ENCODE data around the gene CD7.
A peak's percentile ranks its signal among the peaks of the same experiment; 100 is the strongest.
"Not testable (repeated sequence)": the region's sequence is repeated elsewhere in the genome, so short reads cannot be mapped to it uniquely, and the experiment has no call there.

The CD7 gene

DNA sequence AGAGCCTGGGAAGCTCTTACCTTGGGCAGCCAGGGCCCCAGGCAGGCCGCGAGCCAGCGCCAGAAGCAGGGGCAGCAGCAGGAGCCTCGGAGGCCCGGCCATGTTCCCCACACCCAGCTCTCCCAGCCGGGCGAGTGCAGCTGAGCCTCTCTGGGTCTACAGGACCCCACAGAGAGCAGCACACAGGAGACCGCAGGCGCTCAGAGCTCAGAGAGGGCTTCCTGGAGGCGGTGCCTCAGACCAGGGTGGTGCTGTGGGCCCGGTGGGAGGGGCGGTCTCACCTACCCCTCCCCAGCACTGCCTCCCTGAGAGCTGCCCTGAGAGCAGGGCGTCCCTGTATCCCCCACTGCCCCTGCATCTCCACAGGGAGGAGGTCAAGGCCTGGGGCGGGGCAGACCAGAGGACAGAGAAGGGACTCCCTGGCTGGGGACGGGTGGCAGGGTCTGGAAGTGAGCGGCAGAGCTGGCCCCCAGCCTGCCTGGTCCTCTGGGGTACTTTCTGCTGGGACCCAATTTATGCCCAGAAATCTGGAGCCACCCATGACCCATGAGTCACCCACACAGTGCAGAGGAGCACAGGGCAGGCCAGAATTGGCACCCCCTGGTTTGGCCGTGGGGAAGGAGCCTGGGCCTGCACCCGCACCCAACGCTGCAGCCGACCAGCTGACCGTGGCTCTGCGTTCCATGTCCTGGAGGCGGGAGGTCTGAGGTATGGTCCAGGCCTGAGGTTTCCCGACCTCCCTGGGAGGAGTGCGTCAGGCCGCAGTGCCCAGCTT is at the start of gene CD7:
Gene CD7 (minus strand): TSS at position 215 of the 775 bp plus-strand sequence. CDS start 113 bp downstream, at position 102.
- DNase-seq: peak; percentile 61

DNA sequence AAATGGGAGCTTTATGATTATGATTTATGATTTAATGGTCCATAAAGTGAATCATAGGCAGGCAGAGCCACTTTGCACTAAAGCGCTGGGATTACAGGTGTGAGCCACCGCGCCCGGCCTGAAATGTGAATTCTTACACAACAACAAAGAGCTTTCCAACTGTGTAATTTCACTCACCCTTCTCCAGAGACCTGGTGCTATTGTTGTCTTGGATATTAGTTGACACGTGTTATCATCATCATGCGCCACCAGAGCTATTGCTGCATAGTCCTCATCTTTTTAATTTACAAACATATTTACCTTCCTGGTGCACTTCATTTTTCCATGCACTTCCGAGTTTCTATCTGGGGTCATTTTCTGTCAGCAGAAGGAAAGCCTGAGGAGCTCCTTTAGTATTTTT is 49.3 kb upstream of the CD7 start:
- no peak for DNase-seq

DNA sequence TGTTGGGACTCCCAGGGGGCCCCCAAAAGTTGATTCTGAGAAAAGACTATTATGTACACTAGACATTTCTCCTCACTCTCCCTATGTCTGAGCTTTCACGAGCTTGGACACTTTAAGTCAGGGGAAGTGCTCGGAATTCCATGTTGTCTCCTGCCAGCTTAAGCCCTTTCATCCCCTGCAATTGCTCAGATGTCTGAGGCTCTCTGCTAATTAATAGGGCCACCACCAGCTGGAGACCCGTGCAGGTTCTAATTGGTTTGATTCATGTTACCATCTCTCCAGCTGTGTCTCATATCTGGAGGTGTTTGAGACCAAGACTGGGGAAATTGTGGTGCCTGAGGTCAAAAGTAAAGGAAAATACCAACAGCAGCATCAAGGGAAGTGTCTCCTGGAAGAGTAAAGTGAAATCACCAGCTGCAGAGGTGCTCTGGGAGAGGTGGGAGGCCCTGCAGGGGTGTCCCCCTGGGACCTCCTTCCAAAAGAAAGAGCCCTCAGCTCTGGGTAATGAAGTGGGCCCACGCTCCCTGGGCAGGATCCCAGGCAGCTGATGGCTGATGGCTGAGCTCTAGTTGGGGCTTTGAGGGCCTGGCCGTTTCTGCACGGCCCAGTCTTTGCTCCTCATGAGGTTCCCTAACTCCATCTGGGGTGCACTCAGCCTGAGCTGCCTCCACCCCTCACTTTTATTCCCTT is 48.3 kb upstream of the CD7 start:
- no peak for DNase-seq

DNA sequence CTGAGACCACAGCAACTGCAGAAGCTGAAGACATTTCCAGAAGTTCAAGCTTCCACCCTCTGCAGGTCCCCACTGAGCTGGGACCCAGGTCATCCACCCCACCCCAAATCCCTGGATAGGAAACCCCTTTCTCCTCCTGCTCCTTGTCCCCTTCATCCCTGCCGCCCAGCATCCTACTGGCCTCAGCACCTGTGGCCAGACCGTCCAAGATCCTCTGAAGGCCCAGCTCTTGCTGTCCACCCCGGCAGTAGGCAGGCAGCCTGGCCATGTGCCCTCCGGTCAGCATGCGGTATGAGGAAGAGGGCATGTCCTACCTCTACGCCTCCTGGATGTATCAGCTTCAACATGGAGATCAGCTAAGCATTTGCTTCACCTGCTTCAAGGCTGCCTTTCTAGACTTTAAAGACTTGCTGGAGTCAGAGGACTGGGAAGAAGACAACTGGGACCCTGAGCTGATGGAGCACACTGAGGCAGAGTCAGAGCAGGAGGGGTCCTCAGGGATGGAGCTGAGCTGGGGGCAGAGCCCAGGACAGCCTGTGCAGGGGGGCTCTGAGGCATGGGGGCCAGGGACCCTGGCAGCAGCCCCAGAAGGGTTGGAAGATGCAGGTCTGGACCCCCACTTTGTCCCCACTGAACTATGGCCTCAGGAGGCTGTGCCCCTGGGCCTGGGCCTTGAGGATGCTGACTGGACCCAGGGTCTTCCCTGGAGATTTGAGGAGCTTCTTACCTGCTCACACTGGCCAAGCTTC is 44.7 kb upstream of the CD7 start:
- no peak for DNase-seq

DNA sequence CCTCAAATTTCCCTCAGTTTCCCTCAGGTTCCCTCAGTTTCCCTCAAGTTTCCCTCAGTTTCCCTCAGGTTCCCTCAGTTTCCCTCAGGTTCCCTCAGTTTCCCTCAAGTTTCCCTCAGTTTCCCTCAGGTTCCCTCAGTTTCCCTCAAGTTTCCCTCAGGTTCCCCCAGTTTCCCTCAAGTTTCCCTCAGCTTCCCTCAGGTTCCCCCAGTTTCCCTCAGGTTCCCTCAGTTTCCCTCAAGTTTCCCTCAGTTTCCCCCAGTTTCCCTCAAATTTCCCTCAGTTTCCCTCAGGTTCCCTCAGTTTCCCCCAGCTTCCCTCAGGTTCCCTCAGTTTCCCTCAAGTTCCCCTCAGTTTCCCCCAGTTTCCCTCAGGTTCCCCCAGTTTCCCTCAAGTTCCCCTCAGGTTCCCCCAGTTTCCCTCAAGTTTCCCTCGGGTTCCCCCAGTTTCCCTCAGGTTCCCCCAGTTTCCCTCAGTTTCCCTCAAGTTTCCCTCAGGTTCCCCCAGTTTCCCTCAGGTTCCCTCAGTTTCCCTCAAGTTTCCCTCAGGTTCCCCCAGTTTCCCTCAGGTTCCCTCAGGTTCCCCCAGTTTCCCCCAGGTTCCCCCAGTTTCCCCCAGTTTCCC is 42.2 kb upstream of the CD7 start:
- not testable (repeated sequence) for DNase-seq

DNA sequence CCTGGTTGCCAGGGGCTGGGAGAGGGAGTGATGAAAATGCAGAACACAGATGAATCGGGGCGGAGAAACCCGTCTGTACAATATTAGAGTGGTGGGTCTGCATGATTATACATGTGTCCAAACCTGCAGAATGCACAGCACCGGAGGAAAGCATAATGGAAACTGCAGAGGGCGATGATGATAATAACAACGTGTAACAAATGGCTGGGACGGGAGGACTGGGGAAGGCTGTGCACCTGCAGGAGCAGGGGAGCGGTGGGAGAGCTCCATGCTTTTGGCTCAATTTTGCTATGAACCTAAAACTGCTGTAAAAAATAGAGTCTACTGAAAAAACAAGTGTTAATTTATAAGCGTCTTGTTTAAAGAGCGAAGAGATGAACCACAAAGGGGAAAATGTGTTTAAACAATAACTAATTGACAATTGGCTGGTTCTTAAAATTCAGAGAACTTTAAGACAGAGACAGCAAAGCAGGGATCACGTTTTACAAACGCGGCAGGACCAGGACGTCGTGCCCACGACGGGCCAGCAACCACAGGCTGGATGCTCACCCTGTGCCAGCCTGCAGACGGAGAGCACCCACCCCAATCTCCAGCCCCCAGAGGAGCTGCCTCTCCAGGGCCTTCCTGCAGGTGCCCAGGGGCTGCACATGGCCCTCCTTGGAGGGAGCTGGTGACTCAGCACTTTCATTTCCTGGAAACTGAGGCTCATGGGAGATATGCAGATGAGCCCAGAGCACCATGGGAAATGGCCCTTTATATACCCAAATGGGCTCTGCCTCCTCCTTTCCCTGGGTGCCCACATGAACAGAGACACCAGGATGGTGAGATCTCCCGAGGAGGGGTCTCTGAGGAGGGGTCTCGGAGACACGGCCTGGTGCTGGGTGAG is 41.3 kb upstream of the CD7 start, which contains the start of gene TEX19:
Gene TEX19 (plus strand): TSS at position 783 of the 886 bp plus-strand sequence. CDS start 2,904 bp downstream, outside the sequence.
- DNase-seq: no peak

DNA sequence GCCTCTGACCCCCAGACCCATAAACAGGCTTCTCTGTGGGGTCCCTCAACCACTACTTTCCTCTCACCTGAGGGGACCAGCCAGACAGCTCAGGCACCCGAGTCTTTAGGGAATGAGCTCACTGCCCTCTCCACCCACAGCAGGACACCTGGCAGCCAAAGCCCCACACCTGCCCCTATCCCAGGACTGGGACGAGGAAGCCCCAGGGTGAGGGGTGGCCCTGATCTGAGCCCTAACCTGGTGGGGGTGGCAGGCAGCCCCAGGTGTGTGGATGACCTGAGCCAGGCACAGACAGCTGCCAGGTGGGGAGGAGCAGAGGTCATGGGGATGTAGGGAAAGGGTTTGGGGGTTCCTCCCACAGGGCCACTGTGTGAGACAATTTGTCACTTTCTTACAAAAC is 40.0 kb upstream of the CD7 start:
- no peak for DNase-seq

DNA sequence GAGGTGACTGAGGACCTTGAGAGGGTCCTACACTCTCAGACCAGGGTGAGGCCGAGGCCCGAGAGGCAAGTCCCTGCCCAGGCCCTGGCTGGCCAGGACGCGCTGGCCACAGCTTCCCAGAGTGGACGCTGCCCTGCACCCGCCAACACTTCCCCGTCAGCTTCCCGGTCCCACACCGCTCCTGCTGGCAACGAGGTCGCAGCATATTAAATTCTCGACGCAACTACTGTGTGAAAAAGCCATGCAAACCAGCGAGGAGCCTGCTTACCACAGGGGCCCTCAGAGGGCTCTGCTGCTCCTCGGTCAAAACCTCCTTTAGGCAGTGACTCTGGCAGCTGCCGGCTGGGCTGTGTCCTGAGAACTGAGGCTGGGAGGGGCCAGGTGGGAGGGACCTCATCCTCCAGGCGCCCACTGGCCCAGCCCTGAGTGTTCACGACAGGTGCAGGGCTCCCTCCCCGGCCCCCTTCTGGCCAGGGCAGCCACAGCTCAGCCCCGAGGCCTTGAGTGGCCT is 39.5 kb upstream of the CD7 start:
- DNase-seq: no peak

DNA sequence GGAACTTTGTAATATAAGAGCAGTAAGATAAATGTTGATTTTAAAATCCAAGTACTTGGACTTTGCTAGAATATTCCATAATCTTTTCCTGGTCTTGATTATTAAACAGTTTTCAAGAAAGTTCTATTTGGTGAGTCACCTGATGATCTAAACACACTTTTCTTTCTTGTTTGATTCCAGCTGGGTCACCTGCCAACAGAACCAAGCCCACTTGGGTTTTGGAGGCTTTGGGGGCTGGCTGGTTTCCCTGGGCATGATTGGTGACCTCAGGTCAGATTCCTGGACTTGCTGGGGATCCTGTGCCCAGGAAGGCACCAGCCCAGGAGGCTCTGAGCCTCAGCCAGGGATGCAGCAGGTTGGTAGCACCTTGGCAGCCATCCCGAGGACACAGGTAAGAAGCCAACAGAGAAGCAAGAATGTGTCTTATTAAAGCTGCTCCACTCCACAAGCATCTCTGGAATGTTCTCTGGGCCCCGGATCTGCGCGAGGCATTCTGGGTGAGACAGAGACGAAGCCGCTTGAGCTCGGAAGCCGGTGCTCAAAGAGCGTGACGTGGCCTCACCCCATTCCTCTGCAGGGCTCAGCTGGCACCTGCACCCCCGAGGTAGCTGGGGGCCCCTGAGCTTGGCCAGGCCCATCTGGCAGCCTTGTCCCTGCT is 38.5 kb upstream of the CD7 start:
- DNase-seq: no peak

DNA sequence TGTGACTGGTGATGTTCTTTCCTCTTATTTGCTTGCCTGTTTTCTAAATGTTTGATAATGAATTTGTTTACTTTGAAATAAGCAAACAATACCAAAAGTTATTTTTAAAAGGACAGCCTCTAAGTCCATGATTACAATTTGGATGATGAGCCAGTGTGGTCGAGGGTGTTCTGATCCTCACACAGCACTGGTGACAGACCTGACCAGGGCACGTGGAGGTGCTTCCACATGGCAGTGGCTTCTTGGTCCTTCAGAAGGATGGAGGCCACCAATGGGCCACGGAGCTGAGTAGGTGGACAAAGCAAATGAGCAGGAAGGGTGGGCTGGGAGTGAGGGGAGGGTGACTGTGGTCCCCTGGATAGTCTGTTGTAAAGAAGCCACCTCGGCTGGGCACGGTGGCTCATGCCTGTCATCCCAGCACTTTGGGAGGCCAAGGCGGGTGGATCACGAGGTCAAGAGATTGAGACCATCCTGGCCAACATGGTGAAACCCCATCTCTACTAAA is 37.4 kb upstream of the CD7 start:
- DNase-seq: no peak

DNA sequence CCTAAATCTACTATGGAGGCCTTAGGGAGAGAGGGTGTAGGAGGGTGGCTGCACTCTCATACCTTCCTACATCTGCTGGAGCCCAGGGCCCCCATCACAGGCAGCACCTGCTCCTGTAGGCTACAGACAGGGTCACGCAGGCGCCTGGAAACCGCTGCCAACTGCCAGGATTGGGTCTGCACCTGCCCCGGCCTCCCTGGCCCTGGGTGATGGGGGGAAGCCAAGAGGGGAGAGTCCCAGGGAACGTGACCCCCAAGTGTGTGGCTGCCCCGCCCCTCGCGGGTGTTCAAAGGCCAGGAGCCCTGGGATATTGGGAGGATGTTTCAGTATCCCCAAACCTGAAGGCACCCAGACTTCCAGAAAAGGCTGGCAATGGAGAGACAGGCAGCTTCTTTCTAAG is 36.1 kb upstream of the CD7 start:
- no peak for DNase-seq

DNA sequence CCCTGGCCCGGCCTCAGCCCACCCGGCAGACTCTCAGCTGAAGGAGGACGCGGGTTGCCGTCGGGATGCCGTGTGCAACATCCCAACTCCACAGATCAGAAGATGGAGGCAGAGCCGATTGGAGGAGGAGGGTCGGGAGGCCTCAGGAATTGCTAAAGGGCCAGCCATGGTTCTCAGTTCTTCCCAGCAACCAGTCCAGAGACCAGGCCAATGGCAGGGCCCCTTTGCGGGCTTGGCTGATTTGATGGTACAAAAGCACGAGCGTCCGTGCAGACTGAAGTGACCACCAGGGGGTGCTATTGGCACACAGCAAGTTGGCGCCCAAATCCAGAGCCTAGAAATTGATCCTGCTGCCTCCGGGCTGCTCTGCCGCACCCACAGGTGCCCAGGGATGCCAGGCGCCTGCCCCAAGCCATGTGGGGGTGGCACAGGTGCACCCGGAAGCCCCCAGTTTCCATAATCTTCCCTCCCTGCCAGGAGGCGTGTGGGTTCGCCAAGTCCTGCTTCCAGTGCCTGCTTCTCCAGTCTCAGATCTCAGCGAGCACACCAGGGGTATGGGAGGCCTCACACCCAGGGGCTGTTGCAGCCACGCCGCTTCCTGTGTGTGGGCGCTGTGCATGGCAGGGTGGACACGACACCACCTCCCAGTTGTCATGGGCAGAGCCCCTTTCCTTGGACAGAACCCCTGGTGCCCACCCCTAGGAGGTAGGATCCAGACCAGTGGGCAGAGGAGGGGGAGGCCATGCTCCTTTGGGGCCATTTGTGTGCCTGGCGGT is 34.5 kb upstream of the CD7 start:
- peak; percentile 75 for DNase-seq

DNA sequence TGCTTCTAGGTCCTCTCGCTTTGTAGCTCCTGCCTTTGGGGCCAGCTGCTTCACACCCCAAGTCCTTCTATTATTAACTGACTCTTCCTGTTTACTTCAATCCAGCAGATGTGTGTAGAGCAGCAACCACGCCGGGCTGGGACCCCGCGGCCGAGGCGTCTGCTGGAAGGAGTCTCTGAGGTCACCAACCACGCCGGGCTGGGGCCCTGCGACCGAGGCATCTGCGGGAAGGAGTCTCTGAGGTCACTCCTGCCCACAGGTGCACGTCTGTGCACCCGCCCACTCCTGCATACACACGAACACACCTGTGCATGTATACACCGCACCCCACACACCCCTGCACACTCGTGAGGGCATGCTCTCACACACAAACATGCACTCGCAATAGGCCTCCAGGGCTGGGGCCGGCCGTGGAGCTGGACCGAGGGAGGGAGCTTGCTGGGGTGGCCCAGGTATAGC is 33.9 kb upstream of the CD7 start:
- no peak for DNase-seq

DNA sequence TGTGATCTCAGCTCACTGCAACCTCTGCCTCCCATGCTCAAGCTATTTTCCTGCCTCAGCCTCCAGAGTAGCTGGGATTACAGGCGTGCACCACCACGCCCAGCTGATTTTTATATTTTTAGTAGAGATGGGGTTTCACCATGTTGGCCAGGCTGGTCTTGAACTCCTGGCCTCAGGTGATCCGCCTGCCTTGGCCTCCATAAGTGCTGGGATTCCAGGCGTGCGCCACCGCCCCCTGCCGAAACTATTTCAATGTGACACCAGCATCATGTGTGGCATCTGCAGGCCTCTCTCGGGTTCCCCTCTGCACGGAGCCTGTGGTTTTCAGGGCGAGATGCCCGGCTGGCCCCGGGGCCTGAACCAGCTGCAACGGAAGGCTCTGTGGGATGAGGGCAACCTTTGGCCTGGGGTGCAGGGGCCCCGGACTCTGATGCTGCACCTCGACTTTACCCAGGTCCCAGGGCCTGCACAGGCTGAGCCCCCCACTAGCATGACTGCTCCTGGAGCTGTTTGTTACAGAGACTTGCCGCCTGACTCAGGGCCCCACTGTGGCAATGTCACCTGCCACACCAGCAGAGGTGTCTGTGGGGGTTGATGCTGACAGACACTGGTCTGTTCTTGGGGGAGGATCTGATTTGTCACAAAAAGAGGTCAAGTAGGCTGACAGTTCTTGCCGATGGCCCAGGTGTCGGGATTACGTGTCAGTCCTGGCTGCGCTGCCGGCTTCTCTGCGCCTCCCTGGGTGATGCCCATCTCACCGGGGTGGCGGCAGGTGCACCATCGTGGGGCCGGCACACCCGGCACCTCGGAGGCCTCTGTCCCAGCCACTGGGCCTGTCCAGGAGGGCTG is 33.0 kb upstream of the CD7 start:
- DNase-seq: peak; percentile 32

DNA sequence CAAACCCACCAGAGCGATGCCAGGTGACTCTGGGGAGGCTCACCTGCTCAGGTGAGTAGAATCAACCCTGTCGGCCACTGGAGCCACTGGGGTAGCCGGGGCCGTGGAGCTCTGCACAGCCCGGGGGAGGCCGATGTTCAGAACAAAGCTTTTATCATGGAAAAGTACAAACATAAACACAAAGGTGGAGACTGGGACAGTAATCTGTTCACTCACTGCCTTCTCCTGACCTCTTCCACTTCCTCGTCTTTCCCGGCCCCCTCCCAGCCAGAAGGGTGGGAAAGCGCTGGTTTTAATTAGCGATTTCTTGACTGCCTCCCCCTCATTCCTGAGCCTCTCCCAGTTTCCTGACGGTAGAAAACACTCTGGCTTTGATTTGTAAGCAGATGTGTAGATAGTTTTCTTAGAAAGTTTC is 31.9 kb upstream of the CD7 start:
- DNase-seq: no peak

DNA sequence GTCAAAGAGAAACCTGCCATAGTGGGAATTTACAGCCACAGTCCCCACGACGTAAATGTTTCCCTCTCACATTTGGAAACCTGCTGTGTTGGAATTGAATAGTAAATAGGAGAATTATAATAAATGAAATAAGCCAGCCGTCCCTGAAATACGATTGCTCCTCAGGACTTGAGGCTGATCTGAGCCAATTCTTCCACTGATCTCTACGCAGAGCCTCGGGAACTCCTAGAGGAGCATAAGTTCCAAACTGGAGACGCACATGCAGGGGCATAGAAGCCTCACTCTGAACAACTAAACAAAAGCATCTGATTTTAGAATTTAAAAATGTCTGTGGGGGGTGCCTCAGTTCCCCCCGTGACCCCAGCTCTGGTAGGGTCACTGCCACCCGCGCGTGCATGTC is 31.5 kb upstream of the CD7 start:
- no peak for DNase-seq

DNA sequence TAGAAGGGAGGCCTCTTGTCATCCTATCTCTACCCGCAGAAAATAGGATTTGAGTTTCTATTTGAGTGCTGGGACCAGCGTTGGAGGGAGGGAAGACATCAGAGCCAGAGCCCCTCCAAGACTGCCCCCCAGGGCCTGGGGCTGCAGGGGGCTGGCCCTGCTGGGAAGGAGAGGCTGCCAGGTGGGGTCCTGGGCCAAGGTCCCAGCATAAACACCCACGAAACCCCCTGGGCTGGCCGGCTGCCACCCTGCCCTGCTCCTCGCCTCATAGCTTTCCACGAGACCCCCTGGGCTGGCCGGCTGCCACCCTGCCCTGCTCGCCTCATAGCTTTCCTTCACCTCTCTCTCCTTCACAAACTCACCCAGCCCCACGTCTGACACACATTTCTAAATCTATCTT is 31.0 kb upstream of the CD7 start:
- no peak for DNase-seq

DNA sequence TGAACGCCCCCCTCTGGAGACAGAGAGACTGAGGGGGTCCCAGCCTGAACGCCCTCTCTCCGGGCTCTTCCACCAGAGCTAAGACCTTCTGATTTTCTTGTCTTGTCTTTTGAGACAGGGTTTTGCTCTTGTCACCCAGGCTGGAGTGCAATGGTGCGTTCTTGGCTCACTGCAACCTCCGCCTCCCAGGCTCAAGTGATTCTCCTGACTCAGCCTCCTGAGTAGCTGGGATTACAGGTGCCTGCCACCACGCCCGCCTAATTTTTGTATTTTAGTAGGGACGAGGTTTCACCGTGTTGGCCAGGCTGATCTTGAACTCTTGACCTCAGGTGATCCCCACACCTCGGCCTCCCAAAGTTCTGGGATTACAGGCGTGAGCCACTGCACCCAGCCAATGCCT is 30.6 kb upstream of the CD7 start:
- DNase-seq: not testable (repeated sequence)

Measured in stimulated activated CD4-positive, alpha-beta T cell treated with anti-CD3 and anti-CD28 coated beads, Interleukin-12 subunit alpha, Interleukin-12 subunit beta, amount 100 ng/mL, for 4 hours (primary cell).